CD4-positive, alpha-beta T cell (primary cell): Measurements from ENCODE around the gene TBC1D22B. TPM values are rescaled to one million over a fixed set of nuclear protein-coding genes. Genes with fewer than 3 reads are reported as not detected.

Source experiments
- ATAC-seq: fragments of 200-7000 bp; cut with Tn5 transposase; one replicate; pipeline ENCODE4 v1.10.0; 2022; ENCODE audit warnings: mild to moderate bottlenecking; ENCODE audit not compliant: poor library complexity
- CTCF ChIA-PET: fragments of 350-600 bp; sonication (Branson Sonifier 250); formaldehyde crosslinking; loops from one replicate; lab custom pipeline; 2021; ENCODE audit warnings: antibody characterized with exemption, inconsistent platforms; lab: Charles Lee
- POLR2A ChIA-PET: fragments of 350-600 bp; sonication (Branson Sonifier 250); formaldehyde crosslinking; loops from one replicate; lab custom pipeline; 2021; ENCODE audit warnings: antibody characterized with exemption, inconsistent platforms; lab: Charles Lee
- DNase-seq, 14 experiments: peaks; one replicate each; pipeline ENCODE4 v3.0.0-alpha.2; 2013 to 2020; ENCODE audit warnings: mixed read lengths in 2 of 14
- H3K27ac ChIP-seq, 2 donors: one replicate each; pipeline versions ENCODE4 v1.5.1 to v1.7.0; 2013; ENCODE audit warnings: low read length in 2 of 2, low read depth in 1 of 2, mild to moderate bottlenecking in 1 of 2
- H3K27me3 ChIP-seq, 2 experiments: 1 replicate in 1 of 2; 2 replicates in 1 of 2; pipeline versions ENCODE4 v1.6.1 to v1.7.0; 2013; ENCODE audit warnings: low read length in 2 of 2, control low read depth in 1 of 2, mild to moderate bottlenecking in 1 of 2, moderate library complexity in 1 of 2; ENCODE audit not compliant: insufficient read depth in 2 of 2, control insufficient read depth in 1 of 2
- H3K36me3 ChIP-seq: one replicate; pipeline ENCODE4 v1.6.1; 2013; ENCODE audit warnings: low read length, control low read depth; ENCODE audit not compliant: insufficient read depth
- H3K4me1 ChIP-seq: one replicate; pipeline ENCODE4 v1.6.1; 2013; ENCODE audit warnings: low read length, control low read depth; ENCODE audit not compliant: insufficient read depth
- H3K4me3 ChIP-seq: one replicate; pipeline ENCODE4 v1.5.1; 2013; ENCODE audit warnings: mild to moderate bottlenecking, low read length, moderate library complexity
- H3K9me3 ChIP-seq, 2 experiments: 1 replicate in 1 of 2; 2 replicates in 1 of 2; pipeline versions ENCODE4 v1.6.1 to v1.7.0; 2013; ENCODE audit warnings: low read length in 2 of 2, mild to moderate bottlenecking in 2 of 2, control low read depth in 1 of 2, moderate library complexity in 1 of 2; ENCODE audit not compliant: control insufficient read depth in 1 of 2, insufficient read depth in 1 of 2
- H3K27ac Mint-ChIP-seq: one replicate; pipeline ENCODE4 v1.8.0; 2020; ENCODE audit warnings: mixed read lengths
- H3K27me3 Mint-ChIP-seq: one replicate; pipeline ENCODE4 v1.8.0; 2021; ENCODE audit warnings: mixed read lengths
- H3K36me3 Mint-ChIP-seq: one replicate; pipeline ENCODE4 v1.8.0; 2021; ENCODE audit warnings: low read depth, mixed read lengths
- H3K4me1 Mint-ChIP-seq: one replicate; pipeline ENCODE4 v1.8.0; 2021; ENCODE audit warnings: low read depth, mixed read lengths
- H3K4me3 Mint-ChIP-seq: one replicate; pipeline ENCODE4 v1.8.0; 2020; ENCODE audit warnings: mild to moderate bottlenecking, mixed read lengths
- H3K9me3 Mint-ChIP-seq: one replicate; pipeline ENCODE4 v1.8.0; 2020; ENCODE audit warnings: mixed read lengths
- intact Hi-C, 2 experiments: fragments of 100-400 bp; cut with DNase I in 1 of 2; cut with micrococcal nuclease in 1 of 2; formaldehyde crosslinking; loops; one replicate each; pipeline versions ENCODE4 v1.15.1 to v1.9.0; 2023 to 2025; cut with DNase I, micrococcal nuclease
- total RNA-seq, 174 experiments: library from RNA in 2 of 174; stranded (reverse) in 2 of 174; gene quantifications; one replicate each; pipeline ENCODE4 v1.2.3 and lab custom pipeline; 2021 to 2026
- TF ChIP-seq, protein P1 (sequence below): fragments of 200-600 bp; IDR thresholded peaks from one replicate; pipeline ENCODE4 v1.8.0; 2022; ENCODE audit warnings: antibody characterized with exemption, mild to moderate bottlenecking

Gene TBC1D22B
- total RNA-seq, 2 experiments from 2014 or later = 5.9 to 6.6 TPM

DNA sequence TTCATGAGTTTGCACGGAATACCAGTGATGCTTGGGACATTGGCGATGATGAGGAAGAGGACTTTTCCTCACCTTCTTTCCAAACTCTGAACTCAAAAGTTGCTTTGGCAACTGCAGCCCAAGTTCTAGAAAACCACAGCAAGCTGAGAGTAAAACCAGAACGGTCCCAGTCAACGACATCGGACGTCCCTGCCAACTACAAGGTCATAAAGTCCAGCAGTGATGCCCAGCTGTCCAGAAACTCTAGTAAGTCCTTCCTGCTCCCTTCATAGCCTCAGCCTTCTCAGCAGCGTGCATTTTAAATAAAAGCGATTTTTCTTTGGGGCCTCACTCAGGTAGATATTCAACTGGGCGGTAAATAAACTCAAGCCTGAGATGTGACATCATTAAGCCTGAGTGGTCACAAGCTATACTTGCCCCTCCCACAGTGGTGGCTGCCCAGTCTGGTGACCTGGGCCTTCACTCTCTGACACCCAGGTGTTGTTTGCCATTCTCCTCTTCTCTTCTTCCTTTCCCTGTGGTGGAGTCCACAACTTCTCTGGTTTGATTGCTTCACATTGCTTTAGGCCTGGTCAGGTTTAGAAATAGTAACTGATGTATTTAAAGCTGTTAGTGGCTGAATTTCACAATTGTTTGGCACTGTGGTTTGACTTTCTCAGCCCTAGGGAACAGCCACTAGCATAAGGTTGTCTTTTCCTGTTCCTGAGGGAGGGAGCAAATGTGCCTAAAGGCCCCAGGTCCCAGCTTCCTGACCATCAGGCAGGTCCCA is 22.0 kb downstream of the TBC1D22B start:
- Histone ChIP-seq H3K9me3 (no peaks in the 10 kb centered on the region), H3K27me3 (no peaks in the 10 kb centered on the region), H3K4me1 (peaks cover 3% of the 10 kb centered on the region), H3K4me3 (no peak overlapping the region), H3K36me3 (peaks cover 54% of the 10 kb centered on the region), H3K27ac (no peak overlapping the region)
- Mint-ChIP-seq H3K27ac (no peak overlapping the region), H3K4me3 (no peak overlapping the region), H3K27me3 (no peaks in the 10 kb centered on the region), H3K36me3 (peaks cover 70% of the 10 kb centered on the region), H3K9me3 (no peaks in the 10 kb centered on the region), H3K4me1 (peaks cover 34% of the 10 kb centered on the region)
- TF ChIP-seq, protein P1, sequence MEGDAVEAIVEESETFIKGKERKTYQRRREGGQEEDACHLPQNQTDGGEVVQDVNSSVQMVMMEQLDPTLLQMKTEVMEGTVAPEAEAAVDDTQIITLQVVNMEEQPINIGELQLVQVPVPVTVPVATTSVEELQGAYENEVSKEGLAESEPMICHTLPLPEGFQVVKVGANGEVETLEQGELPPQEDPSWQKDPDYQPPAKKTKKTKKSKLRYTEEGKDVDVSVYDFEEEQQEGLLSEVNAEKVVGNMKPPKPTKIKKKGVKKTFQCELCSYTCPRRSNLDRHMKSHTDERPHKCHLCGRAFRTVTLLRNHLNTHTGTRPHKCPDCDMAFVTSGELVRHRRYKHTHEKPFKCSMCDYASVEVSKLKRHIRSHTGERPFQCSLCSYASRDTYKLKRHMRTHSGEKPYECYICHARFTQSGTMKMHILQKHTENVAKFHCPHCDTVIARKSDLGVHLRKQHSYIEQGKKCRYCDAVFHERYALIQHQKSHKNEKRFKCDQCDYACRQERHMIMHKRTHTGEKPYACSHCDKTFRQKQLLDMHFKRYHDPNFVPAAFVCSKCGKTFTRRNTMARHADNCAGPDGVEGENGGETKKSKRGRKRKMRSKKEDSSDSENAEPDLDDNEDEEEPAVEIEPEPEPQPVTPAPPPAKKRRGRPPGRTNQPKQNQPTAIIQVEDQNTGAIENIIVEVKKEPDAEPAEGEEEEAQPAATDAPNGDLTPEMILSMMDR = no peak
- CTCF ChIA-PET = interaction anchor here (0.6 kb wide), 1 partner anchor 1455 kb away, joined by 3 read pairs; no protein-coding TSS in a partner anchor
- intact Hi-C loops = no loop called here
- no peak for DNase-seq
- no peak for ATAC-seq
- POLR2A ChIA-PET = no interaction called here

DNA sequence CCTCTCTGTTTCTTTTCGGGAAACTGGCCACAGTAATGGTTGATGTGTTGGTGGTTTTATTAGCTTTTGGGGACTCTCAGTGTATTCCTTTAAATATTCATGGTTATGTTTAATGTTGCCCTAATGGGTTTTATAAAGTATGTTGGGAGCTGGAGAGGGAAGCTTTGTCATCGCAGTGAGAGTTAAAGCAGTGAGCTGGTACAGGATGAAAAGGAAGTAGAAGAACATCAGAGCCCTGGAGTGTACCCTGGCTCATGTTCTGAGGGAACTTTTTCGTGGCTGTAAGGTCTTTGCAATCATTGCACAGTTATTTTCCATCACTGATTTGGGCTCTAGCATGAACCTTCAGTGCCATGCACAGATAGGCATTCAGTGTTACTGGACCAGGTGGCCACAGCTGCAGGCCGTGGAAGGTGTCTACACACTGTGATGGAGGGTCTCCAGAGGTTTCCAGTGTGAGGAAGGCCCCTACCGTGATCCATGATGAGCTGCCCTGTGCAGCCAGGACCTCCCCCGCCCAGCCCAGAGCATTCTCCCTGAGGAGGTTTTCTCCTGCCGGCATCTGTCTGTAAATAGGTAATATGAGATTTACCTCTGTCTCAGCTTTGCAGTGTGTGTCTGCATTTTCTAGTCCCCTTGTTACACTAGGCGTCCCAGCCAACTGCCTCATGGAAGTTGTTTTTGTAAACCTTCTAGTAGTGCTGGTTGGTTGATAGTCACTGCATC is 22.8 kb downstream of the TBC1D22B start:
- Histone ChIP-seq H3K27me3 (no peaks in the 10 kb centered on the region), H3K4me1 (peaks cover 1% of the 10 kb centered on the region), H3K4me3 (no peak overlapping the region), H3K36me3 (peaks cover 60% of the 10 kb centered on the region), H3K27ac (no peak overlapping the region), H3K9me3 (no peaks in the 10 kb centered on the region)
- POLR2A ChIA-PET = no interaction called here
- no peak for DNase-seq
- Mint-ChIP-seq H3K4me3 (no peak overlapping the region), H3K4me1 (peaks cover 28% of the 10 kb centered on the region), H3K27ac (no peak overlapping the region), H3K27me3 (no peaks in the 10 kb centered on the region), H3K36me3 (peaks cover 70% of the 10 kb centered on the region), H3K9me3 (no peaks in the 10 kb centered on the region)
- intact Hi-C loops = no loop called here
- CTCF ChIA-PET = no interaction called here
- TF ChIP-seq, protein P1 = no peak
- ATAC-seq = no peak

DNA sequence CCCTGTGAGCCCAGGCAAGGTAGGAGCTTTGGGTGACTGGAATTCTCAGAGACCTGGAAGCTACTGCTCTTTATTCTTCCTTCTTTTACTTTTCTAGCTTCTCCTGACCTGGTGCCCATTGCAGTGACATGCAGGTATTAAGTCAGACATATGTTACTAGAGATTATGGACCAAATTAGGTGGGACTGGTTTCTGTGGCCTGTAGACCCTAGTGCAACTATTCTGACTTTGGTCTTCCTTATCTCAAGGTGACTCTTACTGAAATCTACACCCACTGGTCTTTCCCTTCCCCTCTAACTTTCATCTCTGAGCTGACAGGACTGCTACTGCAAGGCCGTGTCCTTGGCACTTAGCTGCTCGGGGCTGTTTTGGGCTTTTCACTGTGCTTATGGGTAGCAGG is 24.8 kb downstream of the TBC1D22B start:
- no peaks in the 10 kb centered on the region for H3K9me3 ChIP-seq
- H3K4me3 ChIP-seq = no peak overlapping the region
- H3K27ac Mint-ChIP-seq = no peak overlapping the region
- peaks cover 69% of the 10 kb centered on the region for H3K36me3 ChIP-seq
- TF ChIP-seq, protein P1 = no peak
- peaks cover 86% of the 10 kb centered on the region for H3K36me3 Mint-ChIP-seq
- no peak for ATAC-seq
- no peaks in the 10 kb centered on the region for H3K27me3 Mint-ChIP-seq
- H3K27ac ChIP-seq = no peak overlapping the region
- no peaks in the 10 kb centered on the region for H3K9me3 Mint-ChIP-seq
- DNase-seq = no peak
- H3K27me3 ChIP-seq = no peaks in the 10 kb centered on the region
- H3K4me1 Mint-ChIP-seq = peaks cover 9% of the 10 kb centered on the region
- H3K4me1 ChIP-seq = no peaks in the 10 kb centered on the region
- CTCF ChIA-PET = interaction anchor here (1.0 kb wide), 1 partner anchor 9 kb away, joined by 3 read pairs; no protein-coding TSS in a partner anchor
- intact Hi-C loops = no loop called here
- no peak overlapping the region for H3K4me3 Mint-ChIP-seq
- POLR2A ChIA-PET = no interaction called here
